ENCODE measurements around the gene MFAP4. TPM values are rescaled to one million over a fixed set of nuclear protein-coding genes. Genes with fewer than 3 reads are reported as not detected.

MFAP4 gene
- polyA plus RNA-seq, 3 donors = 0.12 to 0.73 (median 0.12) TPM

DNA sequence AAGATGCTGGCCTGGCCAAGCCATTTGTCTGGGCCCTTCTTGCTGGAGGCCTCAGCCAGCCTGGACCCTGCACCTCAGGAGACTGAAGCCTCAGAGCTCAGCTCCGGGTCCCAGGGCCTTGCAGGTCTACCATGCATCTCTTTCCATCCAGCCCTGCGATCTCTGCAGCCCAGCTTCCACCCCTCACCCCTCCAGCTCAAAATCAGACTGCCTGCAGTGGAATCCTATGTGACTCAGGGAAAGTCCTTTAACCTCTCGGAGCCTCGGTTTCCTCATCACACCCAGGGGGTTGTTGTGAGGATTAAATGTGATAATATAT, 21.5 kb downstream of the MFAP4 start:
- Histone ChIP-seq H3K9ac (ENCODE audit: insufficient read depth, low read length, poor library complexity, severe bottlenecking) (no peak overlapping the region), H2AFZ (ENCODE audit: insufficient read depth, low read depth, low read length, poor library complexity, severe bottlenecking) (no peak overlapping the region), H3K4me1 (ENCODE audit: control insufficient read depth in 1 of 2, insufficient read depth in 2 of 2, low read length in 2 of 2) (peaks cover 35 to 41% of the 10 kb centered on the region in 2 donors), H3K27ac (ENCODE audit: low read depth in 1 of 2, low read length in 2 of 2) (no peak overlapping the region), H3K27me3 (ENCODE audit: control insufficient read depth in 2 of 2, insufficient read depth in 2 of 2, low read length in 2 of 2) (peaks cover 0 to 25% of the 10 kb centered on the region in 2 donors), H3K4me3 (replicated peaks in 1 of 3; ENCODE audit: low read depth in 2 of 3, low read length in 3 of 3) (no peak overlapping the region), H3K4me2 (replicated peaks; ENCODE audit: extremely low read depth, low read length, poor library complexity, severe bottlenecking) (no peak overlapping the region), H4K20me1 (ENCODE audit: insufficient read depth, low read length) (no peaks in the 10 kb centered on the region), H3K79me2 (ENCODE audit: insufficient read depth, low read length) (no peaks in the 10 kb centered on the region), H3K36me3 (replicated peaks in 1 of 2; ENCODE audit: control insufficient read depth in 1 of 2, insufficient read depth in 2 of 2, low read length in 2 of 2) (no peaks in the 10 kb centered on the region), H3K9me3 (replicated peaks in 1 of 2; ENCODE audit: control insufficient read depth in 1 of 2, insufficient read depth in 1 of 2, low read length in 2 of 2) (no peaks in the 10 kb centered on the region)
- Mint-ChIP-seq H3K4me1 (peaks cover 41% of the 10 kb centered on the region), H3K9me3 (no peaks in the 10 kb centered on the region), H3K36me3 (peaks cover 0 to 7% of the 10 kb centered on the region in 2 donors), H3K4me3 (no peak overlapping the region), H3K27ac (peak overlapping the region in 1 of 7 donors; percentile 82), H3K27me3 (ENCODE audit: low read depth in 3 of 3) (peaks cover 16 to 43% (median 42%) of the 10 kb centered on the region in 3 donors)
- TF ChIP-seq, protein P1, sequence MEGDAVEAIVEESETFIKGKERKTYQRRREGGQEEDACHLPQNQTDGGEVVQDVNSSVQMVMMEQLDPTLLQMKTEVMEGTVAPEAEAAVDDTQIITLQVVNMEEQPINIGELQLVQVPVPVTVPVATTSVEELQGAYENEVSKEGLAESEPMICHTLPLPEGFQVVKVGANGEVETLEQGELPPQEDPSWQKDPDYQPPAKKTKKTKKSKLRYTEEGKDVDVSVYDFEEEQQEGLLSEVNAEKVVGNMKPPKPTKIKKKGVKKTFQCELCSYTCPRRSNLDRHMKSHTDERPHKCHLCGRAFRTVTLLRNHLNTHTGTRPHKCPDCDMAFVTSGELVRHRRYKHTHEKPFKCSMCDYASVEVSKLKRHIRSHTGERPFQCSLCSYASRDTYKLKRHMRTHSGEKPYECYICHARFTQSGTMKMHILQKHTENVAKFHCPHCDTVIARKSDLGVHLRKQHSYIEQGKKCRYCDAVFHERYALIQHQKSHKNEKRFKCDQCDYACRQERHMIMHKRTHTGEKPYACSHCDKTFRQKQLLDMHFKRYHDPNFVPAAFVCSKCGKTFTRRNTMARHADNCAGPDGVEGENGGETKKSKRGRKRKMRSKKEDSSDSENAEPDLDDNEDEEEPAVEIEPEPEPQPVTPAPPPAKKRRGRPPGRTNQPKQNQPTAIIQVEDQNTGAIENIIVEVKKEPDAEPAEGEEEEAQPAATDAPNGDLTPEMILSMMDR (IDR thresholded peaks at IDR 0.05) = no peak
- intact Hi-C loops (cut with micrococcal nuclease) = loop anchor here (5.0 to 10.0 kb wide), 3 partner anchors 37 to 279 kb away; partner anchors contain the start of genes ALDH3A2 (in 2 of the 2) and RNF112 (in 1 of the 2)
- no peak for DNase-seq
- WGBS (ENCODE audit: insufficient coverage) = 100% methylated on average over 1 of the region's 4 CpGs

DNA sequence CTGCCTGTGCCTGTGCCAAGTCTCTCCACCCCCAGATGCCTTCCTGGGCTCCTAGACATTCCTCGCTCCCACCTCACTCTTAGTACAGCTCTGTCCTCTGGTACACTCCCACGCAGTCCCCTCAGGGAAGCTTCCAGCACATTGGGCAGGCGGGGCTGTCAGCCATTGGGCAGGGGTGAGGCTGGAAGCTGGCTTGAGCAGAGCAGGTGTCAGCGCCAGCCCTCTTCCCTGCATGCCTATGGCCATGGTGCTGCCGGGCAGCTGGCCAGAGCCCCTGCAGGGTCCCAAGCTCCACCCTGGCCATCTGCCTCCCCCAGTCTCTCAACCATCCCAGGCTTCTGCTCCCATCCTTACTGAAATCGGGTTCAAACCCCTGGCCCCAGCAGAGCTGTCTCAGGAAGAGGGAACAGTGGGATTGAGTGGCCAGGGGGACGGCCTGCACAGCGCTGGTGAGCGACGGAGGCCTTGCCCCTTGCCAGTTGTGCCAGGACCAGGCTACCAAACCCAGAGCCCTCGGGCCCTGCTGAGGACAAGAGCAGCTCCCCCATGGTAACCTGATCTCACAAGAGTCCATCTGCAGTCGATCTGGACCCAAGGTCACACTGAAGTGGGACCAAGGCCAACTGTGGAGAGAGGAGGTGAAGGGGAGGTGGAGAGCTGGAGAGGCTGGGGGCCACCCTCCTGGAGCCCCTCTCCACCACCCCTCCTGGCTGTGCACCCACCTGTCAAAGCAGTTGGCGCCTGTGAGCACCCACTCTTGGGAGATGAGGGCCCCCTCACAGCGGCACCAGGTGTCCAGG, 22.1 kb downstream of the MFAP4 start:
- intact Hi-C loops (cut with micrococcal nuclease) = loop anchor here (5.0 to 10.0 kb wide), 4 partner anchors 37 to 402 kb away; partner anchors contain the start of genes ALDH3A2 (in 2 of the 2) and RNF112 (in 1 of the 2)
- Mint-ChIP-seq H3K27ac (no peak overlapping the region), H3K4me3 (peak overlapping the region in 1 of 2 donors; percentile 36), H3K4me1 (peaks cover 36% of the 10 kb centered on the region), H3K9me3 (no peaks in the 10 kb centered on the region), H3K36me3 (peaks cover 0 to 4% of the 10 kb centered on the region in 2 donors), H3K27me3 (ENCODE audit: low read depth in 3 of 3) (peaks cover 21 to 47% (median 44%) of the 10 kb centered on the region in 3 donors)
- no peaks in the 10 kb centered on the region for H3K79me2 ChIP-seq (ENCODE audit: insufficient read depth, low read length)
- no peaks in the 10 kb centered on the region for H4K20me1 ChIP-seq (ENCODE audit: insufficient read depth, low read length)
- H3K4me2 ChIP-seq (replicated peaks; ENCODE audit: extremely low read depth, low read length, poor library complexity, severe bottlenecking) = no peak overlapping the region
- no peaks in the 10 kb centered on the region for H3K36me3 ChIP-seq (replicated peaks in 1 of 2; ENCODE audit: control insufficient read depth in 1 of 2, insufficient read depth in 2 of 2, low read length in 2 of 2)
- peaks cover 0 to 29% of the 10 kb centered on the region in 2 donors for H3K27me3 ChIP-seq (ENCODE audit: control insufficient read depth in 2 of 2, insufficient read depth in 2 of 2, low read length in 2 of 2)
- H3K4me1 ChIP-seq (ENCODE audit: control insufficient read depth in 1 of 2, insufficient read depth in 2 of 2, low read length in 2 of 2) = peaks cover 29 to 35% of the 10 kb centered on the region in 2 donors
- H3K4me3 ChIP-seq (replicated peaks in 1 of 3; ENCODE audit: low read depth in 2 of 3, low read length in 3 of 3) = no peak overlapping the region
- no peak overlapping the region for H3K27ac ChIP-seq (ENCODE audit: low read depth in 1 of 2, low read length in 2 of 2)
- no peak for DNase-seq
- H3K9ac ChIP-seq (ENCODE audit: insufficient read depth, low read length, poor library complexity, severe bottlenecking) = no peak overlapping the region
- TF ChIP-seq, protein P1 (IDR thresholded peaks at IDR 0.05) = no peak
- no peaks in the 10 kb centered on the region for H3K9me3 ChIP-seq (replicated peaks in 1 of 2; ENCODE audit: control insufficient read depth in 1 of 2, insufficient read depth in 1 of 2, low read length in 2 of 2)
- WGBS (ENCODE audit: insufficient coverage) = 97% methylated on average over 11 of the region's 14 CpGs
- H2AFZ ChIP-seq (ENCODE audit: insufficient read depth, low read depth, low read length, poor library complexity, severe bottlenecking) = no peak overlapping the region
